ENCODE data around the gene NUP93. TPM values are rescaled to one million over a fixed set of nuclear protein-coding genes. Genes with fewer than 3 reads are reported as not detected.

NUP93 gene
- total and polyA plus RNA-seq, 2 donors from 2014 or later: 34.8 to 48.8 TPM

GRCh38 chr16:56755038-56755437 lies 25.1 kb downstream of the NUP93 start:
- Histone ChIP-seq H3K9me3 (ENCODE audit: control insufficient read depth in 2 of 3, insufficient read depth in 1 of 3, low read length in 3 of 3) (no peaks in the 10 kb centered on the region), H3K9ac (ENCODE audit: low read length in 3 of 3) (no peak overlapping the region), H3K27ac (ENCODE audit: low read depth in 2 of 2, low read length in 2 of 2) (no peak overlapping the region), H3K4me1 (ENCODE audit: control insufficient read depth in 2 of 3, insufficient read depth in 2 of 3, low read depth in 1 of 3, low read length in 3 of 3) (no peaks in the 10 kb centered on the region), H3K27me3 (ENCODE audit: control insufficient read depth, insufficient read depth, low read length) (no peaks in the 10 kb centered on the region), H3K36me3 (ENCODE audit: control insufficient read depth in 2 of 3, insufficient read depth in 3 of 3, low read length in 3 of 3) (peaks cover 0 to 6% (median 0%) of the 10 kb centered on the region in 3 donors), H3K4me3 (ENCODE audit: low read length in 3 of 3) (no peak overlapping the region)
- no peak for DNase-seq
- FAIRE-seq: no peak
- intact Hi-C loops (cut with DNase I): no loop called here
- TF ChIP-seq CTCF (IDR thresholded peaks at IDR 0.05; ENCODE audit: borderline replicate concordance, extremely low read depth, insufficient read depth): no peak

- Histone ChIP-seq H3K36me3 (ENCODE audit: control insufficient read depth in 2 of 3, insufficient read depth in 3 of 3, low read length in 3 of 3) (peaks cover 0 to 4% (median 4%) of the 10 kb centered on the region in 3 donors), H3K4me1 (ENCODE audit: control insufficient read depth in 2 of 3, insufficient read depth in 2 of 3, low read depth in 1 of 3, low read length in 3 of 3) (no peaks in the 10 kb centered on the region), H3K4me3 (ENCODE audit: low read length in 3 of 3) (no peak overlapping the region), H3K9me3 (ENCODE audit: control insufficient read depth in 2 of 3, insufficient read depth in 1 of 3, low read length in 3 of 3) (no peaks in the 10 kb centered on the region), H3K27me3 (ENCODE audit: control insufficient read depth, insufficient read depth, low read length) (no peaks in the 10 kb centered on the region), H3K9ac (ENCODE audit: low read length in 3 of 3) (no peak overlapping the region), H3K27ac (ENCODE audit: low read depth in 2 of 2, low read length in 2 of 2) (no peak overlapping the region)
- TF ChIP-seq CTCF (IDR thresholded peaks at IDR 0.05; ENCODE audit: borderline replicate concordance, extremely low read depth, insufficient read depth): no peak
- intact Hi-C loops (cut with DNase I): no loop called here
- DNase-seq (no peak), FAIRE-seq (no peak)
Observed at GRCh38 chr16:56758432-56758831, 28.5 kb downstream of the NUP93 start.

GRCh38 chr16:56758930-56759329 lies 29.0 kb downstream of the NUP93 start:
- intact Hi-C loops (cut with DNase I): no loop called here
- Histone ChIP-seq H3K9me3 (ENCODE audit: control insufficient read depth in 2 of 3, insufficient read depth in 1 of 3, low read length in 3 of 3) (no peaks in the 10 kb centered on the region), H3K4me3 (ENCODE audit: low read length in 3 of 3) (no peak overlapping the region), H3K4me1 (ENCODE audit: control insufficient read depth in 2 of 3, insufficient read depth in 2 of 3, low read depth in 1 of 3, low read length in 3 of 3) (no peaks in the 10 kb centered on the region), H3K27ac (ENCODE audit: low read depth in 2 of 2, low read length in 2 of 2) (no peak overlapping the region), H3K36me3 (ENCODE audit: control insufficient read depth in 2 of 3, insufficient read depth in 3 of 3, low read length in 3 of 3) (peaks cover 0 to 4% (median 4%) of the 10 kb centered on the region in 3 donors), H3K27me3 (ENCODE audit: control insufficient read depth, insufficient read depth, low read length) (no peaks in the 10 kb centered on the region), H3K9ac (ENCODE audit: low read length in 3 of 3) (no peak overlapping the region)
- FAIRE-seq (no peak), DNase-seq (no peak)
- TF ChIP-seq CTCF (IDR thresholded peaks at IDR 0.05; ENCODE audit: borderline replicate concordance, extremely low read depth, insufficient read depth): no peak

DNA sequence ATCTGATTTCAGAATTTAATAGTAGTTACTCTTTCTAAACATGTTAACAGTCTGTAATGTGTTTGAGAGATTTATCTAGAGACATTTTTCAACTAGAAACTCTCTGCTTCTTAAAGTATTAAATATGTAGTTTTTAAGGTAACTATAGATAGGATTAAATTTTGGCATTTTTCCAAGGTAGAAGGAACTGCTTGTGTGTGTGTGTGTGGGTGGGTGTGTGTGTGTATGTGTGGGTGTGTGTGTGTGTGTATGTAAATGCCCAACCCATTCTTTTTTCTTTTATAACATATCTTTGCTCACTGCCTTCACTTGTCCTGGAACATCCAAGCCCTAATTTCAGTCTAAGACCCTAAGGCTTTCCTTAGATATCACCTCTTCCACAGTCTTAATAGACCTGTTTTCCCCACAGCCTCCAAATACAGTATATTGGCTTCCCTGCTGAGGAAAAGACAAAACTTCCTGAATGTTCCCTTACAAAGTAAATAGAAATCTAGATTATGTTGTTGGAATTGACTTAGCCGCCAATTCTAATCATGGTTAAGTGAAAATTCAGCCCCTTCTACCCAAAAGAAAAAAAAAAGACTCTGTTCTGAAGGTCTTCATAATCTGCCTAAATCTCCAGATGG lies 33.5 kb downstream of the NUP93 start:
- DNase-seq: no peak
- intact Hi-C loops (cut with DNase I): no loop called here
- H3K27ac ChIP-seq (ENCODE audit: low read depth in 2 of 2, low read length in 2 of 2): no peak overlapping the region

More for the DNA sequence above, 33.5 kb downstream of the NUP93 start:
- Histone ChIP-seq H3K9me3 (ENCODE audit: control insufficient read depth in 2 of 3, insufficient read depth in 1 of 3, low read length in 3 of 3) (no peaks in the 10 kb centered on the region), H3K27me3 (ENCODE audit: control insufficient read depth, insufficient read depth, low read length) (no peaks in the 10 kb centered on the region), H3K36me3 (ENCODE audit: control insufficient read depth in 2 of 3, insufficient read depth in 3 of 3, low read length in 3 of 3) (peaks cover 0 to 4% (median 4%) of the 10 kb centered on the region in 3 donors), H3K4me3 (ENCODE audit: low read length in 3 of 3) (no peak overlapping the region), H3K9ac (ENCODE audit: low read length in 3 of 3) (no peak overlapping the region), H3K4me1 (ENCODE audit: control insufficient read depth in 2 of 3, insufficient read depth in 2 of 3, low read depth in 1 of 3, low read length in 3 of 3) (no peaks in the 10 kb centered on the region)
- TF ChIP-seq CTCF (IDR thresholded peaks at IDR 0.05; ENCODE audit: borderline replicate concordance, extremely low read depth, insufficient read depth): no peak
- FAIRE-seq: no peak
